HepG2 (cell line): Measurements from ENCODE around the gene ABHD15. TPM values are rescaled to one million over a fixed set of nuclear protein-coding genes. Genes with fewer than 3 reads are reported as not detected.
A peak's percentile ranks its signal among the peaks of the same experiment; 100 is the strongest.

ENCODE experiments used
- ATAC-seq: fragments of 200-7000 bp; cut with Tn5 transposase; 3 replicates; pipeline ENCODE4 v1.9.1; 2020; ENCODE audit warnings: mild to moderate bottlenecking, moderate library complexity
- BruUV-seq: library from RNA; stranded (reverse); fragments of 400-500 nt; replicated peaks from 2 replicates; lab custom pipeline; 2021; lab: Mats Ljungman, UMichigan
- CTCF ChIA-PET: fragments of 300-600 bp; formaldehyde crosslinking; extraction: SDS; loops from one replicate; lab custom pipeline; 2021; ENCODE audit warnings: low total read pairs, inconsistent platforms, low intra/inter-chr PET ratio; lab: Yijun Ruan, JAX
- POLR2A ChIA-PET: fragments of 350-600 bp; sonication (Branson Sonifier 250); formaldehyde crosslinking; loops from one replicate; lab custom pipeline; 2020; ENCODE audit warnings: antibody characterized with exemption, inconsistent platforms; lab: Yijun Ruan, JAX
- DNase-seq: peaks from one replicate; pipeline ENCODE4 v3.0.0-alpha.2; 2015; ENCODE audit warnings: low spot score
- FAIRE-seq: peaks from 3 replicates; lab custom pipeline; 2011; peaks lifted over from hg19 to GRCh38; lab: Jason Lieb, UNC
- H2AFZ ChIP-seq: one replicate; pipeline ENCODE4 v1.6.1; 2011; ENCODE audit warnings: low read length, inconsistent platforms
- H3K27ac ChIP-seq: fragments of 300-600 bp; 3 replicates; pipeline ENCODE4 v1.8.0; 2011; ENCODE audit warnings: mixed run types, mild to moderate bottlenecking, mixed read lengths, low read length, inconsistent platforms; ENCODE audit not compliant: insufficient read depth; ENCODE audit errors: extremely low read length
- H3K27me3 ChIP-seq, 2 experiments: fragments of 200-600 bp in 1 of 2; 2 replicates in 1 of 2; 3 replicates in 1 of 2; pipeline versions ENCODE4 v1.6.0 to v1.8.0; 2011; ENCODE audit warnings: low read length in 2 of 2, mild to moderate bottlenecking in 2 of 2, moderate library complexity in 2 of 2, inconsistent platforms in 1 of 2; ENCODE audit not compliant: insufficient read depth in 2 of 2, control insufficient read depth in 1 of 2
- H3K36me3 ChIP-seq, 2 experiments: fragments of 200-600 bp in 1 of 2; replicated peaks in 1 of 2; 2 replicates in 1 of 2; 3 replicates in 1 of 2; pipeline versions ENCODE4 v1.5.1 to v1.8.0; 2011; ENCODE audit warnings: low read length in 2 of 2, inconsistent platforms in 1 of 2; ENCODE audit not compliant: insufficient read depth in 2 of 2, control insufficient read depth in 1 of 2
- H3K4me1 ChIP-seq: 2 replicates; pipeline ENCODE4 v1.5.1; 2012; ENCODE audit warnings: low read length, inconsistent platforms; ENCODE audit not compliant: insufficient read depth
- H3K4me2 ChIP-seq: 2 replicates; pipeline ENCODE4 v1.6.0; 2011; ENCODE audit warnings: low read depth, low read length, inconsistent platforms
- H3K4me3 ChIP-seq, 3 experiments: fragments of 200-600 bp in 1 of 3; sonication (generic), shearing (Covaris generic) in 1 of 3; replicated peaks in 1 of 3; 2 replicates each; pipeline ENCODE4 v1.5.1; 2011 to 2016; ENCODE audit warnings: low read length in 3 of 3, inconsistent platforms in 2 of 3, low read depth in 2 of 3, mild to moderate bottlenecking in 2 of 3, control low read depth in 1 of 3, mixed read lengths in 1 of 3; ENCODE audit not compliant: insufficient read depth in 1 of 3
- H3K79me2 ChIP-seq: one replicate; pipeline ENCODE4 v1.6.1; 2011; ENCODE audit warnings: low read length, inconsistent platforms; ENCODE audit not compliant: insufficient read depth
- H3K9ac ChIP-seq: 2 replicates; pipeline ENCODE4 v1.6.0; 2011; ENCODE audit warnings: mild to moderate bottlenecking, low read depth, low read length, inconsistent platforms; ENCODE audit not compliant: insufficient read depth
- H3K9me3 ChIP-seq: 2 replicates; pipeline ENCODE4 v1.5.1; 2012; ENCODE audit warnings: mild to moderate bottlenecking, low read length
- H4K20me1 ChIP-seq: 2 replicates; pipeline ENCODE4 v1.6.0; 2011; ENCODE audit warnings: inconsistent platforms, mild to moderate bottlenecking, low read length, moderate library complexity; ENCODE audit not compliant: insufficient read depth
- KLF16 ChIP-seq, 2 experiments: sonication (generic) in 1 of 2; formaldehyde crosslinking in 1 of 2; IDR thresholded peaks; 2 replicates each; pipeline versions ENCODE4 v1.6.1 to v1.8.0; 2016 to 2023; ENCODE audit warnings: missing genetic modification reagents in 2 of 2, missing compliant biosample characterization in 1 of 2
- MEIS2 ChIP-seq: sonication (generic); formaldehyde crosslinking; IDR thresholded peaks from 2 replicates; pipeline ENCODE4 v1.9.0; 2021; ENCODE audit warnings: mild to moderate bottlenecking, missing genetic modification reagents
- SIN3A ChIP-seq: IDR thresholded peaks from 2 replicates; pipeline ENCODE4 v1.6.1; 2011; ENCODE audit warnings: low read depth, mild to moderate bottlenecking, control low read depth, low read length, borderline replicate concordance
- TGIF2 ChIP-seq: IDR thresholded peaks from 2 replicates; pipeline ENCODE4 v1.6.1; 2016; ENCODE audit warnings: control low read depth, missing compliant biosample characterization
- ZNF557 ChIP-seq: sonication (generic); formaldehyde crosslinking; IDR thresholded peaks from 2 replicates; pipeline ENCODE4 v1.4.0; 2020; ENCODE audit warnings: missing genetic modification reagents
- WGBS: methylation state at CpG from one replicate; pipeline ENCODE4 v1.1.6; 2017; ENCODE audit warnings: low lambda C conversion rate; 5-methylcytosine and 5-hydroxymethylcytosine counted together
- in situ Hi-C: cut with HindIII; loops from 2 replicates; pipeline ENCODE4 v1.10.0; 2017; ENCODE audit warnings: low pct_unique_long_range_greater_than_20kb; ENCODE audit not compliant: extremely low pct_ligation_motif_present
- intact Hi-C: fragments of 100-400 bp; cut with micrococcal nuclease; formaldehyde crosslinking; loops from one replicate; pipeline ENCODE4 v1.10.0; 2022; ENCODE audit not compliant: unreplicated experiment
- polyA plus RNA-seq, 8 experiments: library from polyadenylated mRNA; depleted of rRNA in 3 of 8; stranded (reverse) in 7 of 8; unstranded in 1 of 8; fragments of >200 nt; fragmentation: Illumina TruSeq in 4 of 8; extraction: Trizol in 4 of 8; gene quantifications; 2 replicates each; pipeline versions ENCODE4 v1.2.1 to v1.2.3, GENCODE V29; 2011 to 2016; ENCODE audit warnings: low read depth in 4 of 8, missing spikeins in 1 of 8, mixed read lengths in 1 of 8; ENCODE audit not compliant: insufficient read depth in 1 of 8
- total RNA-seq, 5 experiments: library from RNA; depleted of rRNA; stranded (reverse); fragments of >200 nt; fragmentation: Illumina TruSeq; extraction: Trizol; gene quantifications; 2 replicates each; pipeline ENCODE4 v1.2.3, GENCODE V29; 2016; ENCODE audit warnings: low read depth in 1 of 5
- TF ChIP-seq, protein P1 (sequence below), 2 experiments: sonication (generic) in 1 of 2; formaldehyde crosslinking in 1 of 2; IDR thresholded peaks; 2 replicates each; pipeline versions ENCODE4 v1.4.0 to v1.6.1; 2018 to 2020; ENCODE audit warnings: missing genetic modification reagents in 2 of 2, borderline replicate concordance in 1 of 2, low read depth in 1 of 2, mild to moderate bottlenecking in 1 of 2, missing biosample characterization in 1 of 2
- TF ChIP-seq, protein P2 (sequence below): sonication (generic); formaldehyde crosslinking; IDR thresholded peaks from 2 replicates; pipeline ENCODE4 v1.9.0; 2022; ENCODE audit warnings: missing genetic modification reagents, mild to moderate bottlenecking, borderline replicate concordance

The ABHD15 gene
- total and polyA plus RNA-seq, 2 of the 13 experiments (the other 11 are each of a cell fraction or from before 2014, with no cell fraction given), result 2.4 to 7.7 TPM

DNA sequence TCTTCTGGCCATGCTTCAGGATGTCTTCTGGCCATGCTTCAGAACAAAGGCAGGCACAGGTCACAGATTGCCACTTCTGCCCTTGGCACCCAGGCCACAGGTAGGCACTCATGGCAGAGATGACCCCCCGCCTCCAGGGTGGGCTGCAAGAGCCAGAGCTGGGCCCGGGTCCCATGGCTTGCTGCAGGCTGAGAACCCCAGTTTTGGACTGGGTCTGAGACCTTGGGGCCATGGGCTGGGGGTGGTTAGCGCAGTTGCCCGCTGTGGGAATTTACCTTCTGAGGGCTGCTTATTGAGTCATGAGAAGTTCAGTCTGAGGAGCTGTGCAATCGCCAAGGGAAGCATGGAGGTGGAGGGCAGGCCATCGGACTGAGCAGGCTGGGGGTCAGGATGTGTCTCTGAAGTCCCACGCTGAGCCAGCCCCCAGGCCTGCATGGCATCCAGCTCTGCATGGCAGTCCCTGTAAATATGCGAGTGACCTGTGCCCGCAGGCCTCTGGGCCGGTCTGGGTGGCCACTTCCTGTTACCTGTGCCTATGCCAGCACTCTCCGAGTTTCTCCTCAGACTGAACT is 27.8 kb upstream of the ABHD15 start:
- BruUV-seq, result no TSS peak
- Histone ChIP-seq H2AFZ (no peak overlapping the region), H3K36me3 (no peaks in the 10 kb centered on the region), H3K4me3 (peak overlapping the region in 1 of 3 experiments; percentile 71; a peak in 1 of 6 replicates), H3K79me2 (no peaks in the 10 kb centered on the region), H3K27me3 (peaks cover 3 to 33% of the 10 kb centered on the region in 2 experiments; a peak in 3 of 5 replicates), H4K20me1 (no peaks in the 10 kb centered on the region), H3K27ac (no peak overlapping the region), H3K4me1 (peaks cover 64% of the 10 kb centered on the region), H3K9ac (no peak overlapping the region), H3K4me2 (peak overlapping the region; percentile 86), H3K9me3 (no peaks in the 10 kb centered on the region)
- POLR2A ChIA-PET, result interaction anchor here (0.9 to 1.0 kb wide), 2 partner anchors 20 to 300 kb away, joined by 3 read pairs; partner anchors contain the start of gene NUFIP2
- in situ Hi-C loops (no loop called here), intact Hi-C loops (loop anchor here (10.0 kb wide), 1 partner anchor 220 kb away; no protein-coding TSS in a partner anchor)
- FAIRE-seq (no peak), ATAC-seq (no peak), DNase-seq (no peak)
- 28% methylated on average over 8 of the region's 11 CpGs for WGBS
- TF ChIP-seq, protein P1, sequence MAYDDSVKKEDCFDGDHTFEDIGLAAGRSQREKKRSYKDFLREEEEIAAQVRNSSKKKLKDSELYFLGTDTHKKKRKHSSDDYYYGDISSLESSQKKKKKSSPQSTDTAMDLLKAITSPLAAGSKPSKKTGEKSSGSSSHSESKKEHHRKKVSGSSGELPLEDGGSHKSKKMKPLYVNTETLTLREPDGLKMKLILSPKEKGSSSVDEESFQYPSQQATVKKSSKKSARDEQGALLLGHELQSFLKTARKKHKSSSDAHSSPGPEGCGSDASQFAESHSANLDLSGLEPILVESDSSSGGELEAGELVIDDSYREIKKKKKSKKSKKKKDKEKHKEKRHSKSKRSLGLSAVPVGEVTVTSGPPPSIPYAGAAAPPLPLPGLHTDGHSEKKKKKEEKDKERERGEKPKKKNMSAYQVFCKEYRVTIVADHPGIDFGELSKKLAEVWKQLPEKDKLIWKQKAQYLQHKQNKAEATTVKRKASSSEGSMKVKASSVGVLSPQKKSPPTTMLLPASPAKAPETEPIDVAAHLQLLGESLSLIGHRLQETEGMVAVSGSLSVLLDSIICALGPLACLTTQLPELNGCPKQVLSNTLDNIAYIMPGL (CRISPR knock-in tag; IDR thresholded peaks at IDR 0.05; ENCODE audit: borderline replicate concordance in 1 of 2, low read depth in 1 of 2), result peak in 1 of 2 experiments; percentile 0; a peak in 1 of 4 replicates
- TF ChIP-seq SIN3A (0 out of 2 replicates have a peak, but pooled peaks have one; percentile 3), ZNF557 (CRISPR knock-in tag) (no peak), TGIF2 (0 out of 2 replicates have a peak, but pooled peaks have one; percentile 11), MEIS2 (CRISPR knock-in tag) (no peak), KLF16 (CRISPR knock-in tag; IDR thresholded peaks at IDR 0.05) (0 out of 4 replicates have a peak, but pooled peaks of 1 of the 2 experiments have one; percentile 6)
- TF ChIP-seq, protein P2, sequence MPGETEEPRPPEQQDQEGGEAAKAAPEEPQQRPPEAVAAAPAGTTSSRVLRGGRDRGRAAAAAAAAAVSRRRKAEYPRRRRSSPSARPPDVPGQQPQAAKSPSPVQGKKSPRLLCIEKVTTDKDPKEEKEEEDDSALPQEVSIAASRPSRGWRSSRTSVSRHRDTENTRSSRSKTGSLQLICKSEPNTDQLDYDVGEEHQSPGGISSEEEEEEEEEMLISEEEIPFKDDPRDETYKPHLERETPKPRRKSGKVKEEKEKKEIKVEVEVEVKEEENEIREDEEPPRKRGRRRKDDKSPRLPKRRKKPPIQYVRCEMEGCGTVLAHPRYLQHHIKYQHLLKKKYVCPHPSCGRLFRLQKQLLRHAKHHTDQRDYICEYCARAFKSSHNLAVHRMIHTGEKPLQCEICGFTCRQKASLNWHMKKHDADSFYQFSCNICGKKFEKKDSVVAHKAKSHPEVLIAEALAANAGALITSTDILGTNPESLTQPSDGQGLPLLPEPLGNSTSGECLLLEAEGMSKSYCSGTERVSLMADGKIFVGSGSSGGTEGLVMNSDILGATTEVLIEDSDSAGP (CRISPR knock-in tag), result 0 out of 2 replicates have a peak, but pooled peaks have one; percentile 4
- CTCF ChIA-PET, result interaction anchor here (0.8 to 1.5 kb wide), 2 partner anchors 14 to 224 kb away, joined by 3 to 5 read pairs; no protein-coding TSS in a partner anchor
